Heart right ventricle (tissue), 16 donors: ENCODE data around the gene ROCK2. TPM values are rescaled to one million over a fixed set of nuclear protein-coding genes. Genes with fewer than 3 reads are reported as not detected.
A peak's percentile ranks its signal among the peaks of the same experiment; 100 is the strongest.

Source experiments
- ATAC-seq, 8 donors: fragments of 200-7000 bp; cut with Tn5 transposase; one replicate each; pipeline ENCODE4 v1.9.1; 2020; ENCODE audit warnings: mild to moderate bottlenecking in 8 of 8, moderate library complexity in 8 of 8, moderate number of reproducible peaks in 1 of 8
- DNase-seq, 2 donors: peaks; one replicate each; pipeline ENCODE4 v3.0.0-alpha.2; 2020
- H3K27ac ChIP-seq, 10 donors: fragments of 200-600 bp; sonication (generic) in 2 of 10; one replicate each; pipeline versions ENCODE4 v1.5.0 to v1.8.0; 2020 to 2022; ENCODE audit warnings: mild to moderate bottlenecking in 3 of 10
- H3K27me3 ChIP-seq, 7 donors: fragments of 200-600 bp; one replicate each; pipeline ENCODE4 v1.8.0; 2021 to 2022; ENCODE audit warnings: mild to moderate bottlenecking in 2 of 7
- H3K36me3 ChIP-seq, 9 donors: fragments of 200-600 bp; sonication (generic) in 1 of 9; one replicate each; pipeline versions ENCODE4 v1.5.0 to v1.8.0; 2020 to 2022; ENCODE audit warnings: mild to moderate bottlenecking in 2 of 9
- H3K4me1 ChIP-seq, 9 donors: fragments of 200-600 bp; sonication (generic) in 1 of 9; one replicate each; pipeline versions ENCODE4 v1.5.0 to v1.8.0; 2020 to 2022; ENCODE audit warnings: mild to moderate bottlenecking in 4 of 9
- H3K4me3 ChIP-seq, 10 donors: fragments of 200-600 bp; sonication (generic) in 2 of 10; one replicate each; pipeline versions ENCODE4 v1.5.0 to v1.8.0; 2020 to 2022; ENCODE audit warnings: mild to moderate bottlenecking in 7 of 10, moderate library complexity in 2 of 10
- H3K9me3 ChIP-seq, 11 donors: fragments of 200-600 bp in 10 of 11; sonication (generic) in 2 of 11; one replicate each; pipeline versions ENCODE4 v1.5.0 to v1.8.0; 2013 to 2022; ENCODE audit warnings: mild to moderate bottlenecking in 2 of 11, control low read depth in 1 of 11, moderate library complexity in 1 of 11
- CTCF ChIP-seq, 9 donors: fragments of 200-600 bp; sonication (generic) in 2 of 9; IDR thresholded peaks; one replicate each; pipeline versions ENCODE4 v1.5.0 to v1.8.0; 2021 to 2022; ENCODE audit warnings: antibody characterized with exemption in 9 of 9, mild to moderate bottlenecking in 5 of 9, moderate library complexity in 1 of 9
- WGBS, 2 donors: extraction: QIAGEN DNeasy Blood & Tissue Kit; methylation state at CpG; one replicate each; pipeline ENCODE4 v1.1.7; 2013; ENCODE audit warnings: inconsistent platforms in 1 of 2; 5-methylcytosine and 5-hydroxymethylcytosine counted together
- intact Hi-C, 10 donors: fragments of 100-400 bp; cut with DNase I; formaldehyde crosslinking; loops; one replicate each; pipeline versions ENCODE4 v1.11.1 to v1.14.2; 2022
- polyA plus RNA-seq, 2 donors: library from polyadenylated mRNA; stranded (reverse); fragments of 200-250 nt; gene quantifications; one replicate each; pipeline ENCODE4 v1.2.3, GENCODE V29; 2013
- total RNA-seq, 10 donors: library from RNA; stranded (reverse); fragmentation: NEBNext Ultra II Directional in 3 of 10; extraction: Animal tissue kit (Norgen Biotek cat#: 25700) in 3 of 10; gene quantifications; one replicate each; pipeline versions ENCODE4 v1.2.1 to v1.2.4, GENCODE V29; 2021 to 2023
- donor health status: Arrhythmogenic right ventricular cardiomyopathy.
- donor health status: ischemic (EF 13 %, LVEDD 7.1; RV severe dilation, severe dysfunction).
- donor health status: healthy with polysubstance abuse.
- donor health status: DM: no; HTN: yes; CAD: no.
- donor health status: DM: no; HTN: no; CAD: no.
- donor health status: ischemic (EF 25% LVEDD 6.9; RV normal size, moderate dysfunction).
- donor health status: ischemic (EF 25% LVEDD 5.7; RV mildly dilated, moderate dysfunction).
- donor health status: healthy.
- donor health status: DM: yes; HTN: yes; CAD: no.
- donor health status: Ischemic cardiomyopathy.
- donor health status: ischemic (EF 35%, LVEDD 5.7; RV mildly dilated, moderate dysfunction).
- donor health status: nonischemic (EF 11% LVEDD 7.7; RV severe dilation, severe dysfunction).
- donor health status: DM: yes; HTN: yes; CAD: no.
- donor health status: PGD.
- donor health status: ischemic (EF 29% LVEDD 5.4; RV normal size, mild dysfunction).
- donor health status: nonischemic (EF 23%, LVEDD 6.1; RV moderate dilation, normal function).

The ROCK2 gene
- total and polyA plus RNA-seq, 12 donors: 6.9 to 51.8 (median 36.5) TPM

- intact Hi-C loops: no loop called here
- H3K27me3 ChIP-seq: no peaks in the 10 kb centered on the region
- no peaks in the 10 kb centered on the region for H3K36me3 ChIP-seq
- no peaks in the 10 kb centered on the region for H3K9me3 ChIP-seq
- H3K4me1 ChIP-seq: peaks cover 3 to 29% (median 14%) of the 10 kb centered on the region in 9 donors
- no peak for TF ChIP-seq CTCF (IDR thresholded peaks at IDR 0.05)
- 96 to 98% methylated on average over 7 of the region's 7 CpGs for WGBS, 2 donors
- DNase-seq (no peak), ATAC-seq (no peak)
- no peak overlapping the region for H3K4me3 ChIP-seq
- H3K27ac ChIP-seq: no peak overlapping the region
Measured at GRCh38 chr2:11364565-11364887, 20.1 kb upstream of the ROCK2 start.

GRCh38 chr2:11363868-11364564, 19.6 kb upstream of the ROCK2 start:
- no peak for TF ChIP-seq CTCF (IDR thresholded peaks at IDR 0.05)
- Histone ChIP-seq H3K9me3 (no peaks in the 10 kb centered on the region), H3K27me3 (no peaks in the 10 kb centered on the region), H3K36me3 (no peaks in the 10 kb centered on the region), H3K4me3 (no peak overlapping the region), H3K27ac (no peak overlapping the region), H3K4me1 (peaks cover 3 to 29% (median 14%) of the 10 kb centered on the region in 9 donors)
- DNase-seq (no peak), ATAC-seq (no peak)
- 86 to 92% methylated on average over 10 of the region's 10 CpGs for WGBS, 2 donors
- intact Hi-C loops: no loop called here

GRCh38 chr2:11359865-11360264, 15.4 kb upstream of the ROCK2 start:
- H3K4me1 ChIP-seq: peaks cover 0 to 14% (median 10%) of the 10 kb centered on the region in 9 donors
- no peak for TF ChIP-seq CTCF (IDR thresholded peaks at IDR 0.05)

GRCh38 chr2:11357428-11357972, 13.1 kb upstream of the ROCK2 start:
- Histone ChIP-seq H3K36me3 (no peaks in the 10 kb centered on the region), H3K4me1 (peaks cover 0 to 14% (median 10%) of the 10 kb centered on the region in 9 donors), H3K27me3 (no peaks in the 10 kb centered on the region), H3K4me3 (no peak overlapping the region), H3K9me3 (no peaks in the 10 kb centered on the region), H3K27ac (no peak overlapping the region)
- ATAC-seq (peak in 6 of 8 donors; percentile 30 to 78 (median 61)), DNase-seq (no peak)
- 77% methylated on average over 7 of the region's 7 CpGs for WGBS, 2 donors
- TF ChIP-seq CTCF (IDR thresholded peaks at IDR 0.05): no peak
- intact Hi-C loops: no loop called here

More at GRCh38 chr2:11359865-11360264, 15.4 kb upstream of the ROCK2 start:
- Histone ChIP-seq H3K27me3 (no peaks in the 10 kb centered on the region), H3K27ac (no peak overlapping the region), H3K4me3 (no peak overlapping the region), H3K9me3 (no peaks in the 10 kb centered on the region), H3K36me3 (no peaks in the 10 kb centered on the region)
- ATAC-seq (no peak), DNase-seq (no peak)
- intact Hi-C loops: no loop called here
- 75 to 85% methylated on average over 8 of the region's 8 CpGs for WGBS, 2 donors
